PFSK-1 (cell line): ENCODE results near the gene HMX2.

Experiments used
- FOXP2 ChIP-seq: optimal IDR thresholded peaks from 2 replicates; pipeline ENCODE3; 2011; ENCODE audit warnings: borderline replicate concordance, control low read depth, inconsistent platforms; ENCODE audit not compliant: insufficient read depth; ENCODE audit errors: extremely low read length, extremely low read depth
- POLR2AphosphoS5 ChIP-seq: IDR thresholded peaks from 2 replicates; pipeline ENCODE4 v1.6.1; 2012; ENCODE audit warnings: low read depth, mild to moderate bottlenecking, control low read depth, low read length, moderate library complexity
- SIN3A ChIP-seq: IDR thresholded peaks from 2 replicates; pipeline ENCODE4 v1.6.1; 2012; ENCODE audit warnings: mild to moderate bottlenecking, low read length, moderate library complexity, borderline replicate concordance; ENCODE audit not compliant: insufficient read depth
- TAF1 ChIP-seq: IDR thresholded peaks from 2 replicates; pipeline ENCODE4 v1.6.1; 2012; ENCODE audit warnings: low read length, control low read depth, borderline replicate concordance; ENCODE audit not compliant: insufficient read depth
- TF ChIP-seq, protein P1 (sequence below), 2 experiments: IDR thresholded peaks; 2 replicates each; pipeline versions ENCODE4 v1.6.1 to v1.8.0; 2011 to 2012; ENCODE audit warnings: low read depth in 2 of 2, low read length in 2 of 2, control low read depth in 1 of 2, inconsistent platforms in 1 of 2, mild to moderate bottlenecking in 1 of 2, moderate library complexity in 1 of 2; ENCODE audit not compliant: insufficient read depth in 1 of 2

HMX2 gene

DNA sequence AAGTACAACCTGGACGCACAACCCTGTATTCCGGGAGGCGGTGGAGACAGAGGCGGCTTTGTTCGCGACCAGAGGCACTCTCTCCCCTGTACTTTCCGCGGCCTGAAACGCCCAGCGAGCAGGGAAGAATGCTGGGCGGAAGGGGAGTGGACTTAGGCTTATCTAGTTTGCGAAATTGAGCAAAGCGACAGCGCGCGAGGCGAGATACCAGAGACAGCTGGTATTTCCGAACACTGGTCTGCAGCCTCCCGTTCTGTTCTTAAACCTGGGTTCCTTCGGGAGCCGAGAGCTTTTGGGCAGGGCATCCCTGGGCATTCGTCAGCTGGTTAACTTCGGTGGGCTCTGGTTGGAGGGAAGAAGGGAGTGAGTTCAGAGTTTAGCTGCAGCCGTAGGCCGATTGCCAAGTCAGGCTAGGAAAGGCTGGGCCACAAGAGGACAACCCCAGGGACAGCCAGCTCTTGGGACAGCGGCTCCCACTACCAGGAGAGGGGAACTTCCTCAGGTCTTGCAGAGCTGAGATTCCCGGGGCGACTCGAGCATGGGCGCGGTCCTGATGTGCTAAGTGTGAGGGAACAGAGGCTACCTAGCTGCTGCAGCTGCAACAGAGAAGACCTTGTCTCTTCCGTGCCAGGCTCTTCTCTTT, 8.3 kb upstream of the HMX2 start:
- no peak for TF ChIP-seq POLR2AphosphoS5
- no peak for TF ChIP-seq TAF1
- no peak for TF ChIP-seq SIN3A
- TF ChIP-seq, protein P1, sequence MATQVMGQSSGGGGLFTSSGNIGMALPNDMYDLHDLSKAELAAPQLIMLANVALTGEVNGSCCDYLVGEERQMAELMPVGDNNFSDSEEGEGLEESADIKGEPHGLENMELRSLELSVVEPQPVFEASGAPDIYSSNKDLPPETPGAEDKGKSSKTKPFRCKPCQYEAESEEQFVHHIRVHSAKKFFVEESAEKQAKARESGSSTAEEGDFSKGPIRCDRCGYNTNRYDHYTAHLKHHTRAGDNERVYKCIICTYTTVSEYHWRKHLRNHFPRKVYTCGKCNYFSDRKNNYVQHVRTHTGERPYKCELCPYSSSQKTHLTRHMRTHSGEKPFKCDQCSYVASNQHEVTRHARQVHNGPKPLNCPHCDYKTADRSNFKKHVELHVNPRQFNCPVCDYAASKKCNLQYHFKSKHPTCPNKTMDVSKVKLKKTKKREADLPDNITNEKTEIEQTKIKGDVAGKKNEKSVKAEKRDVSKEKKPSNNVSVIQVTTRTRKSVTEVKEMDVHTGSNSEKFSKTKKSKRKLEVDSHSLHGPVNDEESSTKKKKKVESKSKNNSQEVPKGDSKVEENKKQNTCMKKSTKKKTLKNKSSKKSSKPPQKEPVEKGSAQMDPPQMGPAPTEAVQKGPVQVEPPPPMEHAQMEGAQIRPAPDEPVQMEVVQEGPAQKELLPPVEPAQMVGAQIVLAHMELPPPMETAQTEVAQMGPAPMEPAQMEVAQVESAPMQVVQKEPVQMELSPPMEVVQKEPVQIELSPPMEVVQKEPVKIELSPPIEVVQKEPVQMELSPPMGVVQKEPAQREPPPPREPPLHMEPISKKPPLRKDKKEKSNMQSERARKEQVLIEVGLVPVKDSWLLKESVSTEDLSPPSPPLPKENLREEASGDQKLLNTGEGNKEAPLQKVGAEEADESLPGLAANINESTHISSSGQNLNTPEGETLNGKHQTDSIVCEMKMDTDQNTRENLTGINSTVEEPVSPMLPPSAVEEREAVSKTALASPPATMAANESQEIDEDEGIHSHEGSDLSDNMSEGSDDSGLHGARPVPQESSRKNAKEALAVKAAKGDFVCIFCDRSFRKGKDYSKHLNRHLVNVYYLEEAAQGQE (IDR thresholded peaks at IDR 0.05; ENCODE audit: insufficient read depth in 1 of 2, low read depth in 2 of 2, low read length in 2 of 2) = no peak
- TF ChIP-seq FOXP2 = no peak

DNA sequence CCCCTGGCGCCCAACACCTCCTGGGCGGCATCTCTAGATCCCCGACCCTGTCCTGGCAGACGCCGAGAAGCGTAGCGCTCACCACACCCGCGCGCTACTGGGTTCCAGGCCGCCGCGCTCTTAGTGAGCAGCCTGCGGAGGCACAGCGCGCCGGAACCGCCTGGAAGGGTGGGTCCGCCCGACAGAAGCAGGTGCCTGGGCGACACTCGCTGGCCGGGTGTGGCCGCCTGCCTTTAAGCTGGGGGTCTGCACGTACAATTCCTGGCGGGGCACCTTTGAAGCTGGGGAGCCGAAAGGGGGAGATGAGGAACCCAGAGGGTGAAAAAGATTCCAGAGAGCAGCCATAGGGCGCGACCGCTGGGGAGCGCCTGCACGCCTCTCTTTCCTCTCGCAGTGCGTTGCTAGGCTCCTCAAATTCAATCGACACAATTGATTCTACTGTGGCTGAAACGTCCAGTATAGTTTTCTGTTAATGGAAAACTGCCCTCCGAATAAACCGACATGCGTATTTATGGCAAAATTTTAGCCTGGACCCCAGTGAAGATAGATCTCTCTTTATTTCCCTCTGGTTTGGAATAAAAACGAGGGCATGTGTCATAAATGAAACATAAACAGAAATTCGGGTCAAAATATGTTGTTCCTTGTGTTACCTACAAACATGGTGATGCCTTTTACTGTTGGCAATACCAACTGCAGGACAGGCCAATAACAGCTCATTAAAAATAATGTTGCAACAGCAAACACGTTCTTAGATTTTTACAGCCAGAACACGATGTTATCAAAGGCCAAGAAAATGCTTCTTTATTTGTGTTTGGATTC, 7.6 kb upstream of the HMX2 start:
- no peak for TF ChIP-seq SIN3A
- TF ChIP-seq, protein P1 (IDR thresholded peaks at IDR 0.05; ENCODE audit: insufficient read depth in 1 of 2, low read depth in 2 of 2, low read length in 2 of 2) = no peak
- no peak for TF ChIP-seq FOXP2
- no peak for TF ChIP-seq POLR2AphosphoS5
- no peak for TF ChIP-seq TAF1

DNA sequence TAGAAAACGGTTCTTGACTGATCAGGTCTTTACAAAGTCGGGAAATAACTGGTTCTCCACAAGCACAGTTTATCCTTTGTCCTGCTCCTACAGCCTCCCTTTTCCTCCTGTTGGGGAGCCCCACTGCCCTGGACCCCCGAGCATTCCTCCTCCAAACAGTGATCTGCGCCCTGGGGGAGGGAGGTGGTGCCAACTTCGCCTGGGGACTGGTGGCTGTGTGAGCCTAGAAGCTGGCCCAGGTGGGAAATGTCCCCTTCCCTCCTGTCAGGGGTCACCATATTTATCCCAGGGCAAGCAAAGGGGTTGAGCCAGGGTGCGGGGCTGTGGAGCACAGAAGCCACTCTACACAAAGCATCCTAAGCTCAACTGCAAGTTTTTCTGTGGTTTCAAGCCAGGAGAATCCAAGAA, 6.9 kb upstream of the HMX2 start:
- TF ChIP-seq, protein P1 (IDR thresholded peaks at IDR 0.05; ENCODE audit: insufficient read depth in 1 of 2, low read depth in 2 of 2, low read length in 2 of 2) = no peak

DNA sequence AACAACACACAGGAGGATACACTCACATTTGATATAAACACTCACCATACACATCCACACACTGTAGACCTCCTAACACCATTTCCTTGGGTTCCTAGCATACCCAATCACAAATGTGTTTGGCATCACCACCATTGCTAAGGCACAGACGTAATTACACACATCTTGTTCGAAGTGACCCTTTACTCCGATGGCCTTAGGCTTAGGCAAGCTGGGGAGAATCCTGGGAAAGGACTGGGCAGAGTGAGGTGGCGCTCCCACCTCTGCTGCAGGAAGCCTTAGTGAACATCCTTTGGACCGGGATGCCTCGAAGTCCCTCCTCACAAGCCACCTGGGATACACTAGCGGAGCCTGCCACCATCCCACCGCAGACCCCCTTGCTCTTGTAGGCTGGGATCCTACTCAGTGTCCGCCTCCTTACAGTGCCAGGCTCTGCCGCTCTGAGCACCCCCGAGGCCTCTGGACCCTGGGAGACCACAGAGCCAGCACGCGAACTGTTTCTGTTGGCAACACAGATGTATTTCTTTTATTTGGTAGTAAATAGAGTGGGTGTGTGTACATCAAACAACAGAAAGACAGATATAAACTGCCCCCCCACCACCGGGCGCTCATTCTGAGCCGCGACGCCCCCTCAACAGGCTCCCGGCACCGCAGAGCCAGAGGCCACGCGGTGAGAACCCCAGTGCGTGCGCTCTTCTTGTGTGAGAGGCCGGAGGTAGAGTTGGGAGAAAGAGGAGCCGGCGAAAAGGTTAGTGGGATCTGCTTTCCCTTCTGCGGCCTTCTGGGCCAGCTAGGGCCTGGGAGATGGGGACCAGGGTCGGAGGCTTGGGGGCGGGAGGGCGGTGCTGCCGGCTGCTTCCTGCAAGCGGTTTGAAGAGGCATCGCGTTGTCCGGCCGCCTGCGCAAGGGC, 5.9 kb upstream of the HMX2 start:
- no peak for TF ChIP-seq SIN3A
- no peak for TF ChIP-seq FOXP2
- TF ChIP-seq POLR2AphosphoS5 = no peak
- TF ChIP-seq, protein P1 (IDR thresholded peaks at IDR 0.05; ENCODE audit: insufficient read depth in 1 of 2, low read depth in 2 of 2, low read length in 2 of 2) = no peak
- no peak for TF ChIP-seq TAF1
